NAMALWA (cell line): ENCODE measurements around the gene GOLGA6D.
"Not testable (repeated sequence)": the region's sequence is repeated elsewhere in the genome, so short reads cannot be mapped to it uniquely, and the experiment has no call there.

Source experiments
- DNase-seq: peaks from one replicate; pipeline ENCODE4 v3.0.0-alpha.2; 2015; ENCODE audit warnings: low spot score

Gene GOLGA6D

DNA sequence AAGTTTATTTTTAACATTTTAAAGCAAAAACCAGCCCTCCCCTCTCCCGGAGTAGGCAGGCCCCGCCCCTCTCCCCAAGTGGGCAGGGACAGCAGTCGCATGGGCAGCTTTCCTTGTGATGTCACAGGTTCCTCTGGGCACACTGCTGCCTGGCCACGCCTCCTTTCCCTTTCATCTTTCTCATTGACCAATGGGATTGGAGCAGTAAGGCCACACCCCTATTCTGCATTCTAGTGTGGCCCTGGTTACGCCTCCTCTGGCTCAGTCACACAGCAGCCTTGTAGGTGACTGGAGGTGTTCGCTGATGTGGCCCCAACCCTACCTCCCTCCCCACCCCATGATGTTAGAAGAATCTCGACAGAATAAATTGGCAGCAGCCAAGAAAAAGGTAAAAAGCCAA, at the start of gene GOLGA6D:
TSS of gene GOLGA6D (plus strand) at position 264 of the 400 bp plus-strand sequence. CDS start at position 305, 41 bp downstream.
- DNase-seq = not testable (repeated sequence)

GRCh38 chr15:75233504-75234190, 49.0 kb upstream of the GOLGA6D start:
- DNase-seq = no peak

DNA sequence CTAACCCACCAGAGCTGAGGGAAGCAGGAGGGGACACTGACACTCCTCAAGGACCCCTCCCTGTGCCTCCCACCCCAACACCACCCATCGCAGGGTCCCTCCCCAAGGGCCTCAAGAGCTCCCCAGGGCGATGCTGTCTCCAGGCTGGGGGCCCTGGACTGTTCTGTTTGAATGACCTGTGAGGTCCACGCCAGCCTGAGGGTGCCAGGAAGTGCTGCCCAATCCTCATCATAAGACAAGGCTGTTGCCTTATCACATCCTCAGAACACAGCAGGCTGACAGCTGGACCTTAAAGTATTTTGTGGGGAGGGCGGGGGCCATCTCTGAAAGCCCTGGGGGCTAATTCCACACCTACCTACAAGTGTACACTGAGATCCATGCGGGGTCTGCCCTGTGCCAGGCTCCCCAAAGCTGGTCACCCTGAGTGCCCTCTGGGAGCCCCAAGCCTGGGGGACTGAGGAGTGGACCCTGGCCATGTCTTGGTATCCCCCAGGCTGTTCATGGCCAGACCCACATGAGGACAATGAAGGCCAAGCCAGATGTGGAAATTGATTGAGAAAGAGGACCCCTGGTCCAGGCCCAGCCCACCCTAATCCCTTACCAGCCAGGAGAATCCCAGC, 48.3 kb upstream of the GOLGA6D start:
- DNase-seq = no peak

DNA sequence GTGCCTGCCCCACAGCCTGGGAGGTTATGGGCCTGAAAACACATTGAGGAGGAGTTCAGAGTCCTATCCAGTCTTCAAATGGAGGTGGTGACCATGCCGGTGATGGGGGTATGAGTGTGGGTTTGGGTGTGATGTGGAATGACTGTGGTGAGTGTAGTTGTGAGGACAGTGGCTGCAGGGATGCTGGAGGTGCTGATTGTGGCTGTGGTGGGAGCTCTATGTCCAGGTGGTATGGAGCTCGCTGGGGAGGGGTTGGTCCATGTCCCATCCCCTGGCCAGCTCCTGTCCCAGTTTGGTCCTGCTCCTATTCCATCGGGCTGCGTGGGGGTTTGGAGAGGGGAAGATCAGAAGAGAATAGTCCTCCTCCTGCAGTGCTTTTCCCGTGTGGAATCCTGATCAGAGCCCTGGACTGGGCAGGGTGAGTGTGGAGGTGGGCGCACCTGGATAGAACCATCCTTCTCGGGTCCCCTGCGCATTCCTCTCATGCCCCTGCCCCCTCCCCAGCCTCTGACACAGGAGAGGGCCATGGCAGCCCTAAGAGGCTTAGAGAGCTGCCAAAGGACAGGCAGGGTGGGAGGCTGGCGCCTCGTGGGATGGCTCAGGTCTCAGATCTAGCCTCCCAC, 47.5 kb upstream of the GOLGA6D start:
- DNase-seq = no peak

DNA sequence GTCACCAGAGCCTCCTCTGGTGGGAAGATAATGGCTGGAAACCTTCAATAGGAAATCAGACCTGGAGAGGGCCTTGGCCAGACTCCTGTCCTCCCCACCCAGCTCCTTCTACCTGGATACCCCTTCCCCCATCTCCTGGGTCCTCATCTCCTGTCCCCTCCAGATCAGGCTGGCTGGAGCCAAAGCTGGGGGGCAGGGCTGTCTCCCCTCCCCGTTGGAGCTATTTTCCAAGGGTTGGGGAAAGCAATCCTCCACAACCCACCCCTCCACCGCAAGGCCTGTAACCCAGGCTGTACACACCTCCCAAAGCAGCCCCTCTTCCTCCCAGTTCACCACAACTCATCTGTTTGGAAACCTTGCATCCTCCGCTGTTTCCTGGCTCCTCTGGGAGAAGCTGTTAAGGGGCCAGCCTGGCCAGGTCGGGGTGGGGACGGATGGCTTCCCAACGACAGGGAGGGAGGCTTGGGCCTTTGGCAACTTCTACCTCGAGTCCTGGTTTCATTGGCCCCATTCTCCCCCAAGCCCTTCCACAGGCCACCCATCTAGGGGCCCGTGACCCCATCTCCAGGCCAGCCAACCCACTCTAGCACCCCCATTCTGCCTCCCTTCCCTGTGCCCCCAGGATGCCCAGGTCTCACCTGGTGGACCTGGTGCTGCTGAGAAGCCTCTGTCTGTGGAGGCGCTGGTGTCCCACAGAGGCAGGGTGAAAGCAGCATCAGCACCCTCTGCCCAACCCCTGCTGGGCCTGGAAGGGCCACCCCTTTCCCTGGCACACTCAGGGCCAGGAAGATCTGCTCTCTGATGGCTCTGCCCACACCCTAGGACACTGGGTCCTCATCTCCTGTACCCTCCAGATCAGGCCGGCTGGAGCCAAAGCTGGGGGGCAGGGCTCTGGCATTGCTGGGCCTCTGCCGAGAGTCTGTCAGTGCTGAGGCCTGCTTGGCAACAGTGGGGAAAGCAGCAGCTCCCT, 46.6 kb upstream of the GOLGA6D start:
- no peak for DNase-seq

DNA sequence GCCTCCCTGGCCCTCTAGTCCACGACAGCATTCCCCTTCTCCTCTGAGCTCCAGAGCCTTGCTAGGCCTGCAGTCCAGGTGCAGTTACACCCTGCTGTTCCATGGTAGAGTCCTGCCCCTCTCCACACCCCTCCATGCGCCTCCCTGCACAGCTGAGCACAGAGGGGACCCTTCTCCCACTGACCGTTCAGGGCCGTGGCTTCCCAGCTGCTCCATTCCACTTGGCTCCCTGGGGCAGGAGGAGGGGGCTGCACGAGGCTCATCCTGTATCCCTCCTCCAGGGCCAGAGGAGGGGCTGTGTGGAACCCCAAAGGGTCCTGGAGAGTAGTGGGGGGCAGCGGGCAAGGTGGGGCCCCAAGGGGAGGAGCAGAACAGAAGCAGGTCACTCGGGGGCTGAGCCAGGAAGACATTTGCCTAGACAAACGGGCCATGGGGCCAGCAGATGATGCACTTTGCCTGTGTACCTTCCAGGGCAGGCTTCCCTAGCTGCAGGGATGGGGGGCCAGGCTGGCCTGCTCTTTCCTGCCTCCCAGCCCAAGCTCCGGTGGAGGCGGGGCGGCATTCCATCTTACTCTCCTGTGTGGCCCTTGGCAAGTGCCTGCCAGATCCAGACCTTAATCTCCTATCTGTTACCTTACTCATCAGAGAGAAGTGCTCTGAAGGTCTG, 45.2 kb upstream of the GOLGA6D start:
- DNase-seq = no peak

- DNase-seq = no peak
These were observed 44.5 kb upstream of the GOLGA6D start for GRCh38 chr15:75238150-75238549.

DNA sequence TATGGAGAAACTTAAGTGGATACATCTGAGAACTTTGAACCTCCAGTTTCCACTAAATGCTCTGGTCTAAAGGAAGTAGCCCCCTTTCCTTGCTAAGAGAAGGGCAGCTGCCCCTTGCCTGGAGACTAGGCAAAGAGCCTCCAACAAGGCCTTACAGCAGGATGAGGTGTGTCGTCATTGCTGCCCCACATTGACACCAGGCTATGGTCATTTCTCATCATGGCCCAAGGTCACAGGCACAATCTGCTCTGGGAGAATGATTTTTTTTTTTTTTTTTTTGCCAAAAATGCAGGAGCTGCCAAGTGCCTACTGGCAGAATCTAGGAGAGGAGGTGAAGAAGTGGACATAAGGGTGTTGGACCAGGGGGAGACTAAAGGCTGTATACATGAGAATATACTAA, 36.9 kb upstream of the GOLGA6D start:
- not testable (repeated sequence) for DNase-seq

DNA sequence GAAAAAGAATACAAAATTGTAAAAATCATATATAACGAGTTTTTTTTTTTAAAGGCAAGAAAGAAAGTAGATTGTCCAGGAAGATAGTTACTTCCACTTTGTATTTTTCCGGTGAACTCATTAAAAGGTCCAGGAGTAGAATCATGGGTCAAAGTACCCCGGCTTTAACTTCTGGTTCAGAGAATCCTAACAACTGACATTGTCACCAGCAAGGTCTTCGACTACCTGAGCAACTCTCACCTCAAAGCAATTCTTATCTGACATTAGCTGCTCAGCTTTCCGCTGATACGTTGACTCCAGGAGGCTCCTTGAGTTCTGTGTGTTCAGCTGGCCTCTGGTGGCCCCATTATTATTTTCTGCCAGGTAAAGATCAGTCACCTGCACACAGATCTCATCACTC, 33.6 kb upstream of the GOLGA6D start:
- DNase-seq = not testable (repeated sequence)

DNA sequence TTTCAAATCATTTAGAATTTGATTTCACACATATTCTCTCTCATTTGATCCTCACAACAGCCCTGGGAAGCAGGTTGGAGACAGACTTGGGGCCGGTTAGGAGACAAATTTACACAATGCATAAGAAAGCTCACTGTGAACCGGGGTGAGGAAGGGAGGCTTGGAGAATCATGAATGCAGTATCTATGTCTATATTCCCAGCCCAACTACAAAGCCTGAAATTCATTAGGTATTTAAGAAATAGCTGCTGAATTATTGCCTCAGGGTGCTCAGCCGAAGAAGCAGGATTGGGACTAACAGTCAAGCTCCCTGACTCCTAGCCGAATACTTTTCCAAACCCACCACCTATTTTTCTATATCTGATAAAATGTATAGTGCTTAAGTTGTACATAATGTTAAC, 32.9 kb upstream of the GOLGA6D start:
- DNase-seq = no peak

GRCh38 chr15:75251343-75251742, 31.3 kb upstream of the GOLGA6D start:
- DNase-seq = not testable (repeated sequence)

- DNase-seq = not testable (repeated sequence)
These were observed 30.4 kb upstream of the GOLGA6D start for GRCh38 chr15:75252285-75252684.

DNA sequence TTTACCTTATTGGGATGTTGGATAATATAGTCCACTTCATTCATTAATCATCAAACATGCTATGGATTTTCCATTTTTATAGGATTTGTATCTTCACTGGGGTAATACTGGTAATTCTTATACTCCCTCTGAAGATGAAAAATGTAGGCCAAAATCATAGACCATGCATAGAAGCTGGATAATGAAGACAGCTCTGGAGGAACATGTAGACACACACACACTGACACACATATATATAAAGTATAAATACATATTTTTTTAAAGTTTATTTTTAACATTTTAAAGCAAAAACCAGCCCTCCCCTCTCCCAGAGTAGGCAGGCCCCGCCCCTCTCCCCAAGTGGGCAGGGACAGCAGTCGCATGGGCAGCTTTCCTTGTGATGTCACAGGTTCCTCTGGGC, 24.6 kb upstream of the GOLGA6D start, which contains the start of gene GOLGA6C:
TSS of gene GOLGA6C (plus strand) at position 301 of the 400 bp plus-strand sequence. CDS start 265 bp downstream, outside the sequence.
- DNase-seq = not testable (repeated sequence)

- DNase-seq = not testable (repeated sequence)
These were observed 23.9 kb upstream of the GOLGA6D start for GRCh38 chr15:75258620-75259343.

DNA sequence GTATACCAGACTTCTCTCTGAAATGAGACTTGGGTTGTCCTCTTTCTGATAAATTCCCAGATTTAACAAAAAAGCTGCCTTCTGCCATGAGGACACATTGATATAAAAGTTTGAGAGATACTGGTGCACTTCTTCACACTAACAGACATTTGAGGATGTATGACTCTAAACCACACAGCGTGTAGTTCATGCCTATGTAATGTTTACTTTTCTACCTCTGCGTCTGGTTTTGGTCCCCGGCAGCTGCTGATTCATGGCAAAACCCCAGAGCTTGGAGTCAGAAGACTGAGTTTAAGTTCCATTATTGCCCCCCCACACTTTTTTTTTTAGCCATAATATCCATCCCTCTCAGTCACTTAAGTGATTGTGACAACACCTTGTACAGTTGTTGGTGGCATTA, 22.8 kb upstream of the GOLGA6D start:
- not testable (repeated sequence) for DNase-seq

GRCh38 chr15:75273751-75274359, 8.8 kb upstream of the GOLGA6D start:
- DNase-seq = not testable (repeated sequence)

GRCh38 chr15:75274509-75275107, 8.0 kb upstream of the GOLGA6D start:
- DNase-seq = peak; percentile 49

DNA sequence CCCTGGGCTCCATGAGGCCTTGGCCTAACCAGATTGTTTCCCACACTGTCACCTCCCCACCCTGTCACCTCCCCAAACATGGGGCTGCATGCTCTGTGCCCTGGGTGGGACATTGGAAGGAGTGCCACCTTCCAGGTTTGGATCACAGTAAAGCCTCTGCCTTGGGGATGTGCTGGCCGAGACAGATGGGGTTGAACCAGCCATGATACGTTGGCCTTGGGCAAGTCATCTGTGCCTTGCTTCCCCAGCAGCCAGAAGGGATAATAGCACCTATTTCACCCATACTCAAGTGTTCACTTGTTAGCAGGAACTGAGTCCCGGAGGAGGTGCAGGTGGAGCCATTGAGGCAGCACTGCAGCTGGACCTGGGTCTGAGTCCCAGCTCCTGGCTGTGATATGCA, 7.0 kb upstream of the GOLGA6D start:
- DNase-seq = not testable (repeated sequence)

- DNase-seq = not testable (repeated sequence)
These were observed 4.1 kb upstream of the GOLGA6D start for GRCh38 chr15:75278497-75278896.

GRCh38 chr15:75284152-75284551, 1.5 kb downstream of the GOLGA6D start:
- DNase-seq = not testable (repeated sequence)
